ENCODE data around the gene MAP1LC3A.

The MAP1LC3A gene

GRCh38 chr20:34578025-34578424 lies 19.5 kb downstream of the MAP1LC3A start:
- H3K36me3 ChIP-seq (ENCODE audit: insufficient read depth, low read length) = peaks cover 73% of the 10 kb centered on the region

GRCh38 chr20:34578521-34578920 lies 20.0 kb downstream of the MAP1LC3A start:
- H4K20me1 ChIP-seq (ENCODE audit: insufficient read depth, low read length) = no peaks in the 10 kb centered on the region
- H3K27me3 ChIP-seq (ENCODE audit: insufficient read depth, low read length, poor library complexity) = no peaks in the 10 kb centered on the region
- no peak for DNase-seq
- no peak overlapping the region for H3K9ac ChIP-seq (ENCODE audit: low read depth, low read length)
- TF ChIP-seq CTCF (IDR thresholded peaks at IDR 0.05; ENCODE audit: borderline replicate concordance, extremely low read depth, low read length, poor library complexity, severe bottlenecking) (no peak), EZH2 (IDR thresholded peaks at IDR 0.05; ENCODE audit: borderline replicate concordance, low read depth, low read length, severe bottlenecking) (no peak)
- H3K4me1 ChIP-seq (ENCODE audit: insufficient read depth, low read length) = no peaks in the 10 kb centered on the region
- H2AFZ ChIP-seq (ENCODE audit: low read depth, low read length) = no peak overlapping the region
- ATAC-seq (ENCODE audit: insufficient read depth, low read depth) = no peak
- no peak overlapping the region for H3K4me2 ChIP-seq (ENCODE audit: insufficient read depth, low read length)
- H3K4me3 ChIP-seq (ENCODE audit: low read depth in 1 of 2, low read length in 2 of 2) = no peak overlapping the region
- peaks cover 73% of the 10 kb centered on the region for H3K36me3 ChIP-seq (ENCODE audit: insufficient read depth, low read length)
- no peak overlapping the region for H3K27ac ChIP-seq (ENCODE audit: low read length)
- H3K9me3 ChIP-seq (ENCODE audit: insufficient read depth, low read length, severe bottlenecking) = no peaks in the 10 kb centered on the region
- H3K79me2 ChIP-seq (ENCODE audit: insufficient read depth, low read length) = no peaks in the 10 kb centered on the region

More at GRCh38 chr20:34578025-34578424, 19.5 kb downstream of the MAP1LC3A start:
- ATAC-seq (ENCODE audit: insufficient read depth, low read depth) (no peak), DNase-seq (no peak)
- no peaks in the 10 kb centered on the region for H3K79me2 ChIP-seq (ENCODE audit: insufficient read depth, low read length)
- no peak overlapping the region for H3K4me2 ChIP-seq (ENCODE audit: insufficient read depth, low read length)
- no peak overlapping the region for H2AFZ ChIP-seq (ENCODE audit: low read depth, low read length)
- no peak overlapping the region for H3K27ac ChIP-seq (ENCODE audit: low read length)
- H3K9ac ChIP-seq (ENCODE audit: low read depth, low read length) = no peak overlapping the region
- H3K4me3 ChIP-seq (ENCODE audit: low read depth in 1 of 2, low read length in 2 of 2) = no peak overlapping the region
- no peaks in the 10 kb centered on the region for H3K9me3 ChIP-seq (ENCODE audit: insufficient read depth, low read length, severe bottlenecking)
- no peaks in the 10 kb centered on the region for H4K20me1 ChIP-seq (ENCODE audit: insufficient read depth, low read length)
- no peaks in the 10 kb centered on the region for H3K4me1 ChIP-seq (ENCODE audit: insufficient read depth, low read length)
- TF ChIP-seq EZH2 (IDR thresholded peaks at IDR 0.05; ENCODE audit: borderline replicate concordance, low read depth, low read length, severe bottlenecking) = no peak
- no peak for TF ChIP-seq CTCF (IDR thresholded peaks at IDR 0.05; ENCODE audit: borderline replicate concordance, extremely low read depth, low read length, poor library complexity, severe bottlenecking)
- no peaks in the 10 kb centered on the region for H3K27me3 ChIP-seq (ENCODE audit: insufficient read depth, low read length, poor library complexity)

- Histone ChIP-seq H3K27ac (ENCODE audit: low read length) (no peak overlapping the region), H2AFZ (ENCODE audit: low read depth, low read length) (no peak overlapping the region), H3K79me2 (ENCODE audit: insufficient read depth, low read length) (no peaks in the 10 kb centered on the region), H3K36me3 (ENCODE audit: insufficient read depth, low read length) (peaks cover 74% of the 10 kb centered on the region), H3K4me2 (ENCODE audit: insufficient read depth, low read length) (no peak overlapping the region), H3K27me3 (ENCODE audit: insufficient read depth, low read length, poor library complexity) (no peaks in the 10 kb centered on the region), H3K9ac (ENCODE audit: low read depth, low read length) (no peak overlapping the region), H4K20me1 (ENCODE audit: insufficient read depth, low read length) (no peaks in the 10 kb centered on the region), H3K4me3 (ENCODE audit: low read depth in 1 of 2, low read length in 2 of 2) (no peak overlapping the region), H3K4me1 (ENCODE audit: insufficient read depth, low read length) (no peaks in the 10 kb centered on the region), H3K9me3 (ENCODE audit: insufficient read depth, low read length, severe bottlenecking) (no peaks in the 10 kb centered on the region)
- no peak for DNase-seq
- ATAC-seq (ENCODE audit: insufficient read depth, low read depth) = no peak
- TF ChIP-seq EZH2 (IDR thresholded peaks at IDR 0.05; ENCODE audit: borderline replicate concordance, low read depth, low read length, severe bottlenecking) (no peak), CTCF (IDR thresholded peaks at IDR 0.05; ENCODE audit: borderline replicate concordance, extremely low read depth, low read length, poor library complexity, severe bottlenecking) (no peak)
These were observed 20.9 kb downstream of the MAP1LC3A start for GRCh38 chr20:34579191-34579978.
